ENCODE results near the gene SNAPIN.
"Not testable (repeated sequence)": the region's sequence is repeated elsewhere in the genome, so short reads cannot be mapped to it uniquely, and the experiment has no call there.

The SNAPIN gene

GRCh38 chr1:153649137-153649862 is 9.2 kb upstream of the SNAPIN start:
- no peaks in the 10 kb centered on the region for H3K9me3 Mint-ChIP-seq
- peaks cover 31% of the 10 kb centered on the region for H3K36me3 Mint-ChIP-seq (ENCODE audit: low read depth)
- H3K27ac Mint-ChIP-seq: peak overlapping the region; percentile 67
- H3K27me3 Mint-ChIP-seq (ENCODE audit: low read depth): no peaks in the 10 kb centered on the region
- no peak overlapping the region for H3K4me3 Mint-ChIP-seq
- H3K4me1 Mint-ChIP-seq (ENCODE audit: low read depth): peaks cover 27% of the 10 kb centered on the region

- Mint-ChIP-seq H3K27me3 (ENCODE audit: low read depth) (no peaks in the 10 kb centered on the region), H3K4me3 (no peak overlapping the region), H3K27ac (peak overlapping the region; percentile 67), H3K4me1 (ENCODE audit: low read depth) (peaks cover 25% of the 10 kb centered on the region), H3K9me3 (no peaks in the 10 kb centered on the region), H3K36me3 (ENCODE audit: low read depth) (peaks cover 25% of the 10 kb centered on the region)
These were observed 8.7 kb upstream of the SNAPIN start for GRCh38 chr1:153649863-153650235.

- Mint-ChIP-seq H3K4me3 (no peak overlapping the region), H3K27ac (no peak overlapping the region), H3K36me3 (ENCODE audit: low read depth) (peaks cover 8% of the 10 kb centered on the region), H3K9me3 (no peaks in the 10 kb centered on the region), H3K27me3 (ENCODE audit: low read depth) (no peaks in the 10 kb centered on the region), H3K4me1 (ENCODE audit: low read depth) (peaks cover 16% of the 10 kb centered on the region)
These were observed 6.7 kb upstream of the SNAPIN start for GRCh38 chr1:153651771-153652170.

- no peaks in the 10 kb centered on the region for H3K36me3 Mint-ChIP-seq (ENCODE audit: low read depth)
- H3K4me3 Mint-ChIP-seq: no peak overlapping the region
These were observed 5.5 kb upstream of the SNAPIN start for GRCh38 chr1:153652805-153653500.

GRCh38 chr1:153655333-153655732 is 3.2 kb upstream of the SNAPIN start:
- Mint-ChIP-seq H3K36me3 (ENCODE audit: low read depth) (no peaks in the 10 kb centered on the region), H3K27ac (no peak overlapping the region), H3K4me3 (no peak overlapping the region), H3K27me3 (ENCODE audit: low read depth) (no peaks in the 10 kb centered on the region), H3K4me1 (ENCODE audit: low read depth) (peaks cover 14% of the 10 kb centered on the region), H3K9me3 (no peaks in the 10 kb centered on the region)

More at GRCh38 chr1:153652805-153653500, 5.5 kb upstream of the SNAPIN start:
- peaks cover 14% of the 10 kb centered on the region for H3K4me1 Mint-ChIP-seq (ENCODE audit: low read depth)
- H3K9me3 Mint-ChIP-seq: no peaks in the 10 kb centered on the region
- H3K27ac Mint-ChIP-seq: no peak overlapping the region
- no peaks in the 10 kb centered on the region for H3K27me3 Mint-ChIP-seq (ENCODE audit: low read depth)

- peaks cover 20% of the 10 kb centered on the region for H3K36me3 Mint-ChIP-seq (ENCODE audit: low read depth)
- no peaks in the 10 kb centered on the region for H3K9me3 Mint-ChIP-seq
- H3K27ac Mint-ChIP-seq: peak overlapping the region; percentile 76
- peaks cover 16% of the 10 kb centered on the region for H3K4me1 Mint-ChIP-seq (ENCODE audit: low read depth)
- H3K27me3 Mint-ChIP-seq (ENCODE audit: low read depth): no peaks in the 10 kb centered on the region
- peak overlapping the region; percentile 93 for H3K4me3 Mint-ChIP-seq
These were observed 652 bp downstream of the SNAPIN start for GRCh38 chr1:153659175-153659534.

- Mint-ChIP-seq H3K27me3 (ENCODE audit: low read depth) (no peaks in the 10 kb centered on the region), H3K36me3 (ENCODE audit: low read depth) (peaks cover 23% of the 10 kb centered on the region), H3K4me1 (ENCODE audit: low read depth) (peaks cover 16% of the 10 kb centered on the region), H3K9me3 (no peaks in the 10 kb centered on the region), H3K4me3 (peak overlapping the region; percentile 93), H3K27ac (peak overlapping the region; percentile 59)
These were observed 1.2 kb downstream of the SNAPIN start for GRCh38 chr1:153659656-153660055.

- H3K27ac Mint-ChIP-seq: no peak overlapping the region
- peak overlapping the region; percentile 28 for H3K4me3 Mint-ChIP-seq
- peaks cover 32% of the 10 kb centered on the region for H3K36me3 Mint-ChIP-seq (ENCODE audit: low read depth)
- H3K27me3 Mint-ChIP-seq (ENCODE audit: low read depth): no peaks in the 10 kb centered on the region
- H3K4me1 Mint-ChIP-seq (ENCODE audit: low read depth): peaks cover 18% of the 10 kb centered on the region
- H3K9me3 Mint-ChIP-seq: no peaks in the 10 kb centered on the region
These were observed 2.7 kb downstream of the SNAPIN start for GRCh38 chr1:153661111-153661708.

- Mint-ChIP-seq H3K27me3 (ENCODE audit: low read depth) (no peaks in the 10 kb centered on the region), H3K4me3 (no peak overlapping the region), H3K27ac (no peak overlapping the region), H3K4me1 (ENCODE audit: low read depth) (peaks cover 16% of the 10 kb centered on the region), H3K9me3 (no peaks in the 10 kb centered on the region), H3K36me3 (ENCODE audit: low read depth) (peaks cover 39% of the 10 kb centered on the region)
These were observed 3.8 kb downstream of the SNAPIN start for GRCh38 chr1:153662269-153662668.

- no peak overlapping the region for H3K27ac Mint-ChIP-seq
- no peaks in the 10 kb centered on the region for H3K9me3 Mint-ChIP-seq
- peaks cover 48% of the 10 kb centered on the region for H3K36me3 Mint-ChIP-seq (ENCODE audit: low read depth)
- H3K27me3 Mint-ChIP-seq (ENCODE audit: low read depth): no peaks in the 10 kb centered on the region
- no peak overlapping the region for H3K4me3 Mint-ChIP-seq
- H3K4me1 Mint-ChIP-seq (ENCODE audit: low read depth): peaks cover 18% of the 10 kb centered on the region
These were observed 4.7 kb downstream of the SNAPIN start for GRCh38 chr1:153663211-153663610.

- peaks cover 51% of the 10 kb centered on the region for H3K36me3 Mint-ChIP-seq (ENCODE audit: low read depth)
- no peaks in the 10 kb centered on the region for H3K9me3 Mint-ChIP-seq
- H3K4me1 Mint-ChIP-seq (ENCODE audit: low read depth): peaks cover 24% of the 10 kb centered on the region
- no peak overlapping the region for H3K27ac Mint-ChIP-seq
- H3K27me3 Mint-ChIP-seq (ENCODE audit: low read depth): no peaks in the 10 kb centered on the region
- H3K4me3 Mint-ChIP-seq: no peak overlapping the region
These were observed 8.9 kb downstream of the SNAPIN start for GRCh38 chr1:153667439-153667838.

- not testable (repeated sequence) for H3K27me3 Mint-ChIP-seq (ENCODE audit: low read depth); H3K4me3 Mint-ChIP-seq; H3K9me3 Mint-ChIP-seq; H3K27ac Mint-ChIP-seq
- peaks cover 24% of the 10 kb centered on the region for H3K4me1 Mint-ChIP-seq (ENCODE audit: low read depth)
- H3K36me3 Mint-ChIP-seq (ENCODE audit: low read depth): peaks cover 47% of the 10 kb centered on the region
These were observed 10.2 kb downstream of the SNAPIN start for GRCh38 chr1:153668672-153669071.

GRCh38 chr1:153669606-153670005 is 11.1 kb downstream of the SNAPIN start:
- no peak overlapping the region for H3K27ac Mint-ChIP-seq
- H3K9me3 Mint-ChIP-seq: no peaks in the 10 kb centered on the region
- no peaks in the 10 kb centered on the region for H3K27me3 Mint-ChIP-seq (ENCODE audit: low read depth)
- H3K36me3 Mint-ChIP-seq (ENCODE audit: low read depth): peaks cover 40% of the 10 kb centered on the region
- H3K4me3 Mint-ChIP-seq: no peak overlapping the region
- peaks cover 24% of the 10 kb centered on the region for H3K4me1 Mint-ChIP-seq (ENCODE audit: low read depth)

GRCh38 chr1:153670257-153670858 is 11.9 kb downstream of the SNAPIN start:
- Mint-ChIP-seq H3K4me3 (no peak overlapping the region), H3K27ac (no peak overlapping the region), H3K9me3 (no peaks in the 10 kb centered on the region), H3K4me1 (ENCODE audit: low read depth) (peaks cover 22% of the 10 kb centered on the region), H3K27me3 (ENCODE audit: low read depth) (no peaks in the 10 kb centered on the region), H3K36me3 (ENCODE audit: low read depth) (peaks cover 32% of the 10 kb centered on the region)

Measured in T-helper 1 cell treated with Interleukin-12 subunit alpha and Interleukin-12 subunit beta and Interleukin-4 antibody, amounts not matched to agents 30 μg/mL and 1 μg/mL, for 36 hours (primary cell).